Fibroblast of the aortic adventitia (primary cell): ENCODE data around the gene PAPOLA. TPM values are rescaled to one million over a fixed set of nuclear protein-coding genes. Genes with fewer than 3 reads are reported as not detected.

Experiments
- DNase-seq: peaks from one replicate; pipeline ENCODE4 v3.0.0-alpha.2; 2010; ENCODE audit warnings: low read depth
- H3K4me3 ChIP-seq: 2 replicates; pipeline ENCODE4 v1.5.1; 2011; ENCODE audit warnings: low read depth, mild to moderate bottlenecking, control low read depth, low read length, moderate library complexity
- total RNA-seq: library from RNA; depleted of rRNA; stranded (reverse); fragments of >200 nt; gene quantifications from 2 replicates; pipeline ENCODE4 v1.2.3, GENCODE V29; 2012; ENCODE audit warnings: low replicate concordance
- TF ChIP-seq, protein P1 (sequence below): IDR thresholded peaks from 2 replicates; pipeline ENCODE4 v1.5.1; 2011; ENCODE audit warnings: mild to moderate bottlenecking, low read length, control low read depth, inconsistent platforms; ENCODE audit not compliant: insufficient read depth

Gene PAPOLA
- total RNA-seq, 1 donor, result 124 TPM

DNA sequence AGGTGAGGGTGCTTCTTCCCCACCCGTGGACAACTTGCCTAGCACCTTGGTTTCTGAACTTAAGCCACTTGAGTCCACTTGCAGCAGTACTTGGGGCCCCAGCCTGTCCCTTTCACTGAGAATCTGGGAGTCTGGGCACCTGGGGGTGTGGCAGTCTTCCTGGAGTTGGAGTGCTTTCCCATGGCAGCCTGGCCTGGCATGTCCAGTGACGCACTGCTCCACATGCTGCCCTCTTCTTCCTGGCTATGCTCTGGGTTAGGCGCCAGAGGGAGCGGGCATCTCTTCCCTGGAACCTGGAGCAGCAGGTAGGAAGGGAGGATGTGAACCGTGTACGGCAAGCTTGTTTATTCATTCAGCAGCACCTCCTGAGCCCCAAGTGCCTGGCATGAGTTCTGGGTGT is 76.4 kb downstream of the PAPOLA start:
- no peak overlapping the region for H3K4me3 ChIP-seq
- no peak for DNase-seq
- TF ChIP-seq, protein P1, sequence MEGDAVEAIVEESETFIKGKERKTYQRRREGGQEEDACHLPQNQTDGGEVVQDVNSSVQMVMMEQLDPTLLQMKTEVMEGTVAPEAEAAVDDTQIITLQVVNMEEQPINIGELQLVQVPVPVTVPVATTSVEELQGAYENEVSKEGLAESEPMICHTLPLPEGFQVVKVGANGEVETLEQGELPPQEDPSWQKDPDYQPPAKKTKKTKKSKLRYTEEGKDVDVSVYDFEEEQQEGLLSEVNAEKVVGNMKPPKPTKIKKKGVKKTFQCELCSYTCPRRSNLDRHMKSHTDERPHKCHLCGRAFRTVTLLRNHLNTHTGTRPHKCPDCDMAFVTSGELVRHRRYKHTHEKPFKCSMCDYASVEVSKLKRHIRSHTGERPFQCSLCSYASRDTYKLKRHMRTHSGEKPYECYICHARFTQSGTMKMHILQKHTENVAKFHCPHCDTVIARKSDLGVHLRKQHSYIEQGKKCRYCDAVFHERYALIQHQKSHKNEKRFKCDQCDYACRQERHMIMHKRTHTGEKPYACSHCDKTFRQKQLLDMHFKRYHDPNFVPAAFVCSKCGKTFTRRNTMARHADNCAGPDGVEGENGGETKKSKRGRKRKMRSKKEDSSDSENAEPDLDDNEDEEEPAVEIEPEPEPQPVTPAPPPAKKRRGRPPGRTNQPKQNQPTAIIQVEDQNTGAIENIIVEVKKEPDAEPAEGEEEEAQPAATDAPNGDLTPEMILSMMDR, result no peak

DNA sequence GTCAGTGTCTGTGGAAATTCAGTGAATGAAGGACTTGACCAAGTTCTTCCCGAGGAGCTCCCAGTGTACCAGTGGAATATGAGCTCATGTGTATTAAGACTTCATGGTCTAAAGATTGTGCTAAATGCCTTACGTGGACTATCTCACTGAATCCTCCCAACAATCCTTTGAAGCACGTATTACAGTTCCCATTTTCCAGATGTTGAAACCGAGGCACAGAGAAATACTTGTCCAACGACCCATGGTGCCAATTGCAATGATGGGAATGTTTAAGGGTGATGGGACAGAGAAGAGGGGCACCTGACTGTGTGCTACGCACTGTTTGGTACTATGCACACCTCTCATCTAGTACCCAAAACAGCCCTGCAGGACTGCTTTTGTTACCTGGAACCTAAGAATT is 77.2 kb downstream of the PAPOLA start:
- TF ChIP-seq, protein P1, result no peak
- H3K4me3 ChIP-seq, result no peak overlapping the region
- DNase-seq, result no peak

DNA sequence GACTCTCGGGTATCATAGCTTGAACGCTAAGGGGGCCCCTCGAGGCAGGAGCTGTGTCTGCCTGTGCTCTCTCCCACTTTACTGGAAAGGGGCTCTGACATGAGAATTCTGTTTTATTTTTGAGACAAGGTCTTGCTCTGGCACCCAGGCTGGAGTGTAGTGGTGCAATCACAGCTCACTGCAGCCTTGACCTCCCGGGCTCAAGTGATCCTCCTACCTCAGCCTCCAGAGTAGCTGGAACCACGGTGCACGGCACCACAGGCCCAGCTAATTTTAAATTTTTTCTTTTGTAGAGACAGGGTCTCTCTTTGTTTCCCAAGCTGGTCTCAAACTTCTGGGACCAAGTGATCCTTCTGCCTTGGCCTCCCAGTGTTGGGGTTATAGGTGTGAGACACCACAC is 77.7 kb downstream of the PAPOLA start:
- no peak for DNase-seq
- TF ChIP-seq, protein P1, result no peak
- H3K4me3 ChIP-seq, result no peak overlapping the region

DNA sequence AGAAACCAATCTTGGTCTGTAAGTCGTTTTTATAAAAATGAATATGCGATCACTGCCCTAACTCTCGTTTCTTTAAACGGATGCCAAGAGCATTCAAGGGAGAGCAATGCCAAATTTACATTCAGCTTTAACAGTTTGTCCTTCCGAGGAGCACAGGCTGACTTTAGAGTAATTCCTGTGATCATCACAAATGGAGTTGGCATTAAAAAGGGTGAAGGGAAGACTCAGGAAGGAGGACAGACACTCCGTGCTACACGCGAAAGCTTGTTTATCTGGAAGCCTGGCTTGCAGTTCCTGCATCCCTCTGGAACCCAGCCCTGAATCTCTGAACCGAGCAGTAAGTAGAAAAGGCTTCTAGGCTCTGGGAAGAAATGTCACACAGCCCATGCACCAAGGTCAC is 78.4 kb downstream of the PAPOLA start:
- no peak for DNase-seq
- TF ChIP-seq, protein P1, result no peak
- no peak overlapping the region for H3K4me3 ChIP-seq

DNA sequence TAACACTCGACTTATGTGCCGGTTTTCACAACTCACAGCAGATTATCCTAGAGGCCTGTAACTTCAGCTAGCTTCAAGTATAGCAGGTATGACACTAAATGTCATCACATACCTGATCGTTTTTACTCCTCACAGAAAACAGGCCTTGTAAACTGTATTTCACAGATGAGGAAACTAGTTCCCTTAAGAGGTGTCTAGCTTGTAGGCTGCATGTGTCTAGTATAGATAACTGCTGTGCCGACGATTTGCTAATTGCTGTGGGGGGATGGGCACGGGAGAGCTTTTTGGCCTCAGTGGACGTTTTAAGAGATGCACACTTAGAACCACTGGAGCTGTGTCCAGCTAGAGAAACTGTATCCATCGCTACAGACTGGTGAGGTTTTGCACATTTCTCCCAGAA is 78.8 kb downstream of the PAPOLA start:
- no peak overlapping the region for H3K4me3 ChIP-seq
- DNase-seq, result no peak
- TF ChIP-seq, protein P1, result no peak

DNA sequence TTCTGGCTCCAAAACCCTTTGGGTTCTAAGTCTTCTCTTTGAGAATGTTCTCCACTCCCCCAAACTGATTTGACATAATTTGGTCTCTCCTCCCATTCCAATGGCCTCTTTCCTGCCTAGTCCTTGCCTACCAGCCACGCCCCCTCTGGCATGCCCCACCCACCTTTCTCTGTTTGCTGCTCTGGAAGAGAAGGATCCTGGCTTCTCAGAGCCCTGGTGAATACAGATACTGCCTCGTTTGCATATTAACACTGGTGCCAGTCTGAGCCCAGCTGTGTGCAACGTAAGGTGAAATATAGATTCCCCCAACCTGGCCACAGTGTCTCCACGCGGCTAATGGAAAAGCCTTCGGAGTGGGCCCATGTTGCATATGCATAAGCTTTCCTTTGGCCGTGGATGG is 79.7 kb downstream of the PAPOLA start:
- H3K4me3 ChIP-seq, result no peak overlapping the region
- TF ChIP-seq, protein P1, result no peak
- no peak for DNase-seq

DNA sequence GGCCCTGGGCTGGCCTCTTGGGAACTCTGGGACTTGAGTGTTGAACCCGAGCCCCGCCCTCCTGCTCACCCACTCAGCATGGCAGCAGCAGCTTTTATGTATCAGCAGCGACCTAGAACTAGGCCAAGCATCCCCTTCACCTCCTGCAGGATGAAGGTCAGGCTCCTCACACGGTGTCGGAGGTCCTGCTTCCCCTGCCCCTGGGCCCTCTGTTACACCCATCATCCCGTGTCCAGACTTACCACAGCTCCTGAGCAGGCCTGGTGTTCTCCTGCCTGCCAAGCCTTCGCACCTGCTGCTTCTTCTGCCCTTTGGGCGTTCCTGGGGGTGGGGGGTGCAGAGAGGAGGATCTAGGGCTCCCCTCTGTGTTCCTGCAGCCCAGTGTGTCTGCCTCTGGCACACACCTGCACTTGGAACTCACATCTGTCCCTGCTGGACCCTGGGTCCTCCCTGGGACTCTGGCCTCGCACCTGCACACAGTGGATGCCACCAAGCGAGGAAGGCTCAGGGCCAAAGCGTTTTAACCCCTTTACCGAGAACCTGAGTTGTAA is 80.3 kb downstream of the PAPOLA start:
- no peak overlapping the region for H3K4me3 ChIP-seq
- DNase-seq, result no peak
- TF ChIP-seq, protein P1, result no peak
